GM12873 (cell line): ENCODE measurements around the gene ENTR1.

Experiments
- TF ChIP-seq, protein P1 (sequence below): IDR thresholded peaks from 2 replicates; pipeline ENCODE4 v1.5.1; 2012; ENCODE audit warnings: low read depth, mild to moderate bottlenecking, moderate library complexity, low read length, control low read depth; ENCODE audit not compliant: insufficient read depth; ENCODE audit errors: missing control alignments

Gene ENTR1

GRCh38 chr9:136423432-136424146 is 13.2 kb upstream of the ENTR1 start:
- TF ChIP-seq, protein P1, sequence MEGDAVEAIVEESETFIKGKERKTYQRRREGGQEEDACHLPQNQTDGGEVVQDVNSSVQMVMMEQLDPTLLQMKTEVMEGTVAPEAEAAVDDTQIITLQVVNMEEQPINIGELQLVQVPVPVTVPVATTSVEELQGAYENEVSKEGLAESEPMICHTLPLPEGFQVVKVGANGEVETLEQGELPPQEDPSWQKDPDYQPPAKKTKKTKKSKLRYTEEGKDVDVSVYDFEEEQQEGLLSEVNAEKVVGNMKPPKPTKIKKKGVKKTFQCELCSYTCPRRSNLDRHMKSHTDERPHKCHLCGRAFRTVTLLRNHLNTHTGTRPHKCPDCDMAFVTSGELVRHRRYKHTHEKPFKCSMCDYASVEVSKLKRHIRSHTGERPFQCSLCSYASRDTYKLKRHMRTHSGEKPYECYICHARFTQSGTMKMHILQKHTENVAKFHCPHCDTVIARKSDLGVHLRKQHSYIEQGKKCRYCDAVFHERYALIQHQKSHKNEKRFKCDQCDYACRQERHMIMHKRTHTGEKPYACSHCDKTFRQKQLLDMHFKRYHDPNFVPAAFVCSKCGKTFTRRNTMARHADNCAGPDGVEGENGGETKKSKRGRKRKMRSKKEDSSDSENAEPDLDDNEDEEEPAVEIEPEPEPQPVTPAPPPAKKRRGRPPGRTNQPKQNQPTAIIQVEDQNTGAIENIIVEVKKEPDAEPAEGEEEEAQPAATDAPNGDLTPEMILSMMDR: no peak

DNA sequence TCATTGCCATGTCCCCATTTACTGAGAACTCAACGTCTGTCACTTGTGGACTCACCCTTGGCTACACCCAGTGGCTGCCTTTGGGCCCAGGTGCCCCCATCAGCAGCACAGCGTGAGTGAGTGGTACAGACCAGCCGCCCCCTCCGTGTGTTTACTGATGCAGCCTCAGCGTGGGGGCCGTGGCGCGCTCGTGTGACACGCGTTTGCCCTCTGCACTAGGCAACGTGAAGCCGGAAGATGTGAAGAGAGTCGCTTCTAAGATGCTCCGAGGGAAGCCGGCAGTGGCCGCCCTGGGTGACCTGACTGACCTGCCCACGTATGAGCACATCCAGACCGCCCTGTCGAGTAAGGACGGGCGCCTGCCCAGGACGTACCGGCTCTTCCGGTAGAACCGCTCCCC is 12.5 kb upstream of the ENTR1 start:
- TF ChIP-seq, protein P1: no peak

- TF ChIP-seq, protein P1: no peak
Measured at GRCh38 chr9:136421791-136422190, 11.4 kb upstream of the ENTR1 start.

- TF ChIP-seq, protein P1: no peak
Measured at GRCh38 chr9:136419092-136419420, 8.6 kb upstream of the ENTR1 start.

DNA sequence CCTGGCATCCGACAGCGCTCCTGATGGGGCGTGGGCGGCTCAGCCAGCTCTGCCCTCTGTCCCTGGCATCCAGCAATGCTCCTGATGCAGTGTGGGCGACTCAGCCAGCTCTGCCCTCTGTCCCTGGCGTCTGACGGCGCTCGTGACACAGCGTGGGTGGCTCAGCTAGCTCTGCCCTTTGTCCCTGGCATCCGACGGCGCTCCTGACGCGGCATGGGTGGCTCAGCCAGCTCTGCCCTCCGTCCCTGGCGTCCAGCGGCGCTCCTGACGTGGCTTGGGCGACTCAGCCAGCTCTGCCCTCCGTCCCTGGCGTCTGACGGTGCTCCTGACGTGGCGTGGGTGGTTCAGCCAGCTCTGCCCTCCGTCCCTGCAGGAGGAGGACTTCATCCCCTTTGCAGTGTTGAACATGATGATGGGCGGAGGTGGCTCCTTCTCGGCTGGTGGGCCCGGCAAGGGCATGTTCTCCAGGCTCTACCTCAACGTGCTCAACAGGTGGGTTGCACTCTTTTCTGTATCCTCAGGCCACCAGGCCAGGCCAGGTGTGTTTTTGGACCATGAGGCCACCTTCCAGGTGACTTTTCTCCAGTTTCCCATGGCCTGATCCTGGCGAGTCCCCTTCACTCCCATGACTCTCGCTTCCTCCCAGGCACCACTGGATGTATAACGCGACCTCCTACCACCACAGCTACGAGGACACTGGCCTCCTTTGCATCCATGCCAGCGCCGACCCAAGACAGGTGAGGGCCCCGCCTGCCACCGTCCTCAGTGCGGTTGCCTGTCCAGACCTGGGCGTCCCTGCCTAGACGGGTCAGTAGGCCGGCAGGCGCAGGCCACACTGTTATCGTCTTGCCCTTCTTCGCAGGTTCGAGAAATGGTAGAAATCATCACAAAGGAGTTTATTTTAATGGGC is 8.0 kb upstream of the ENTR1 start:
- TF ChIP-seq, protein P1: no peak

DNA sequence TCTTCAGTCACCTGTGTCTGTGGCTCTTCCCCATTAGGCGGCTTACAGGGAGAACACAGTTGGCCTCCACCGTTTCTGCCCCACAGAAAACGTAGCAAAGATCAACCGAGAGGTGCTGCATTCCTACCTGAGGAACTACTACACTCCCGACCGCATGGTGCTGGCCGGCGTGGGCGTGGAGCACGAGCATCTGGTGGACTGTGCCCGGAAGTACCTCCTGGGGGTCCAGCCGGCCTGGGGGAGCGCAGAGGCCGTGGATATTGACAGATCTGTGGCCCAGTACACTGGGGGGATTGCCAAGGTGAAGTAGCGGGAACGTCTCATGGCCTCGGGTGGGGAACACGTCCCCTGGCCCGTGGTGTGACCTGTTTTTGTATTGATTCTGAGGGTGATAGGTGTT is 6.5 kb upstream of the ENTR1 start:
- TF ChIP-seq, protein P1: no peak

DNA sequence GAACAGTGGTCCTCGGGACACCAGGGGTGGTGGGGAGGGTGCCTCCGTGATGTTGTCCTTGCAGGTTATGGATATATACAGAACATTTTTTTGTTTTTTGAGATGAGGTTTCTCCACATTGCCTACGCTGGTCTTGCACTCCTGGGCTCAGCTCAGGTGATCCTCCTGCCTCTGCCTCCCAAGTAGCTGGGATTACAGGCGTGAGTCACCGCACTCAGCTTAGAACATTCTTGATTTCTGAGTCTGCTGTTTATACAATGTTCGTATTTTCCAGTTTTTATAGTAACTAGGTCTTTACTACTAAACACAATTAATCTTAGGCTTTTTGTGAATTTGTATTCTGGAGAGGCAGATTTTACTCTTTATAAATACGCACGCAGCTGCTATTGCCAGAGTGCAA is 6.0 kb upstream of the ENTR1 start:
- TF ChIP-seq, protein P1: no peak
